Caco-2 (cell line): ENCODE measurements around the gene LTA4H. TPM values are rescaled to one million over a fixed set of nuclear protein-coding genes. Genes with fewer than 3 reads are reported as not detected.

Source experiments
- BruUV-seq: library from RNA; stranded (reverse); fragments of 400-500 nt; replicated peaks from 2 replicates; lab custom pipeline; 2021; lab: Mats Ljungman, UMichigan
- CTCF ChIA-PET: fragments of 300-600 bp; sonication (Branson Sonifier 250); formaldehyde crosslinking; loops from one replicate; lab custom pipeline; 2022; ENCODE audit warnings: antibody characterized with exemption; lab: Charles Lee
- POLR2A ChIA-PET: fragments of 300-600 bp; sonication (Branson Sonifier 250); formaldehyde crosslinking; loops from one replicate; lab custom pipeline; 2022; ENCODE audit warnings: antibody characterized with exemption; lab: Charles Lee
- DNase-seq, 2 experiments: peaks; one replicate each; pipeline versions ENCODE4 v3.0.0 to v3.0.0-alpha.2; 2020 to 2022
- H3K27me3 ChIP-seq: replicated peaks from 2 replicates; pipeline ENCODE4 v1.6.0; 2011; ENCODE audit warnings: low read length; ENCODE audit not compliant: control insufficient read depth, insufficient read depth
- H3K36me3 ChIP-seq: 2 replicates; pipeline ENCODE4 v1.5.1; 2011; ENCODE audit warnings: low read length; ENCODE audit not compliant: control insufficient read depth, insufficient read depth
- H3K4me1 ChIP-seq: fragments of 250-450 bp; sonication (Bioruptor Pico); 2 replicates; pipeline ENCODE4 v1.5.1; 2020; ENCODE audit warnings: mild to moderate bottlenecking
- H3K4me3 ChIP-seq: 2 replicates; pipeline ENCODE4 v1.5.1; 2011; ENCODE audit warnings: low read depth, mild to moderate bottlenecking, control low read depth, low read length
- H3K9me3 ChIP-seq: fragments of 250-450 bp; sonication (Bioruptor Pico); 2 replicates; pipeline ENCODE4 v1.5.1; 2020; ENCODE audit warnings: mild to moderate bottlenecking, moderate library complexity
- H3K27ac Mint-ChIP-seq: one replicate; pipeline ENCODE4 v1.8.0; 2022; ENCODE audit warnings: mixed read lengths; ENCODE audit not compliant: unreplicated experiment
- H3K27me3 Mint-ChIP-seq: one replicate; pipeline ENCODE4 v1.8.0; 2022; ENCODE audit warnings: mixed read lengths; ENCODE audit not compliant: insufficient read depth, unreplicated experiment
- H3K36me3 Mint-ChIP-seq: one replicate; pipeline ENCODE4 v1.8.0; 2022; ENCODE audit warnings: mild to moderate bottlenecking, mixed read lengths; ENCODE audit not compliant: insufficient read depth, unreplicated experiment
- H3K4me1 Mint-ChIP-seq: one replicate; pipeline ENCODE4 v1.8.0; 2022; ENCODE audit warnings: low read depth, mixed read lengths; ENCODE audit not compliant: unreplicated experiment
- H3K4me3 Mint-ChIP-seq: one replicate; pipeline ENCODE4 v1.8.0; 2022; ENCODE audit warnings: mild to moderate bottlenecking, moderate library complexity, mixed read lengths; ENCODE audit not compliant: unreplicated experiment
- H3K9me3 Mint-ChIP-seq: one replicate; pipeline ENCODE4 v1.8.0; 2022; ENCODE audit warnings: mixed read lengths; ENCODE audit not compliant: unreplicated experiment
- intact Hi-C: fragments of 100-400 bp; cut with micrococcal nuclease; formaldehyde crosslinking; loops from one replicate; pipeline ENCODE4 v1.10.0; 2022; ENCODE audit not compliant: unreplicated experiment
- total RNA-seq: library from RNA; stranded (reverse); gene quantifications from 2 replicates; pipeline ENCODE4 v1.2.3, GENCODE V29; 2022
- TF ChIP-seq, protein P1 (sequence below), 2 experiments: fragments of 200-600 bp in 1 of 2; IDR thresholded peaks; 1 replicate in 1 of 2; 2 replicates in 1 of 2; pipeline versions ENCODE4 v1.5.1 to v1.8.0; 2011 to 2022; ENCODE audit warnings: antibody characterized with exemption in 1 of 2, control low read depth in 1 of 2, inconsistent platforms in 1 of 2, low read depth in 1 of 2, low read length in 1 of 2, mild to moderate bottlenecking in 1 of 2, moderate library complexity in 1 of 2; ENCODE audit not compliant: insufficient read depth in 1 of 2, severe bottlenecking in 1 of 2, unreplicated experiment in 1 of 2

Gene LTA4H
- total RNA-seq, 1 experiment from 2014 or later: 56.7 TPM

DNA sequence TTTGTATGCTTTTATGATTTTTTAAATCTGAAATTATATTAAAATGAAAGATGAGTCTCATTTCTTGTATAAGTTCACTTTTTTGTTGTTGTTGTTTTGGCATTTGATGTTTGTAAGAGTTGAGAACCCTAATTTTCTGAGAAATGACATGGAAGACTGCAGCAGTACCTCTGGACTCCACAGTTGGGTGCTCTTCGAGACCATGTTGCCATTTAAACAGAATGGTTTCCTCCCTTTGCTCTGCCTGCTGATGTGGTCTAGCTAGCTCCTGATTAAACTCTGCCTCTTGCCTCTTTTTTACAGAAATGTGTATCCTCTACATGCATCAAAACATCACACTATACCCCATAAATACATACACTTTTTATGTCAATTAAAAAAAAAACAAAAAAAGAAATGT, 5.8 kb upstream of the LTA4H start:
- Mint-ChIP-seq H3K36me3 (no peaks in the 10 kb centered on the region), H3K27me3 (no peaks in the 10 kb centered on the region), H3K4me3 (no peak overlapping the region), H3K9me3 (no peaks in the 10 kb centered on the region), H3K27ac (no peak overlapping the region), H3K4me1 (no peaks in the 10 kb centered on the region)
- DNase-seq: no peak
- Histone ChIP-seq H3K27me3 (no peaks in the 10 kb centered on the region), H3K4me3 (no peak overlapping the region), H3K36me3 (no peaks in the 10 kb centered on the region), H3K4me1 (peaks cover 17% of the 10 kb centered on the region), H3K9me3 (no peaks in the 10 kb centered on the region)
- CTCF ChIA-PET: no interaction called here
- POLR2A ChIA-PET: no interaction called here
- intact Hi-C loops: no loop called here
- TF ChIP-seq, protein P1, sequence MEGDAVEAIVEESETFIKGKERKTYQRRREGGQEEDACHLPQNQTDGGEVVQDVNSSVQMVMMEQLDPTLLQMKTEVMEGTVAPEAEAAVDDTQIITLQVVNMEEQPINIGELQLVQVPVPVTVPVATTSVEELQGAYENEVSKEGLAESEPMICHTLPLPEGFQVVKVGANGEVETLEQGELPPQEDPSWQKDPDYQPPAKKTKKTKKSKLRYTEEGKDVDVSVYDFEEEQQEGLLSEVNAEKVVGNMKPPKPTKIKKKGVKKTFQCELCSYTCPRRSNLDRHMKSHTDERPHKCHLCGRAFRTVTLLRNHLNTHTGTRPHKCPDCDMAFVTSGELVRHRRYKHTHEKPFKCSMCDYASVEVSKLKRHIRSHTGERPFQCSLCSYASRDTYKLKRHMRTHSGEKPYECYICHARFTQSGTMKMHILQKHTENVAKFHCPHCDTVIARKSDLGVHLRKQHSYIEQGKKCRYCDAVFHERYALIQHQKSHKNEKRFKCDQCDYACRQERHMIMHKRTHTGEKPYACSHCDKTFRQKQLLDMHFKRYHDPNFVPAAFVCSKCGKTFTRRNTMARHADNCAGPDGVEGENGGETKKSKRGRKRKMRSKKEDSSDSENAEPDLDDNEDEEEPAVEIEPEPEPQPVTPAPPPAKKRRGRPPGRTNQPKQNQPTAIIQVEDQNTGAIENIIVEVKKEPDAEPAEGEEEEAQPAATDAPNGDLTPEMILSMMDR (IDR thresholded peaks at IDR 0.05; ENCODE audit: insufficient read depth in 1 of 2, low read depth in 1 of 2, low read length in 1 of 2, severe bottlenecking in 1 of 2, unreplicated experiment in 1 of 2): no peak
- no TSS peak for BruUV-seq

DNA sequence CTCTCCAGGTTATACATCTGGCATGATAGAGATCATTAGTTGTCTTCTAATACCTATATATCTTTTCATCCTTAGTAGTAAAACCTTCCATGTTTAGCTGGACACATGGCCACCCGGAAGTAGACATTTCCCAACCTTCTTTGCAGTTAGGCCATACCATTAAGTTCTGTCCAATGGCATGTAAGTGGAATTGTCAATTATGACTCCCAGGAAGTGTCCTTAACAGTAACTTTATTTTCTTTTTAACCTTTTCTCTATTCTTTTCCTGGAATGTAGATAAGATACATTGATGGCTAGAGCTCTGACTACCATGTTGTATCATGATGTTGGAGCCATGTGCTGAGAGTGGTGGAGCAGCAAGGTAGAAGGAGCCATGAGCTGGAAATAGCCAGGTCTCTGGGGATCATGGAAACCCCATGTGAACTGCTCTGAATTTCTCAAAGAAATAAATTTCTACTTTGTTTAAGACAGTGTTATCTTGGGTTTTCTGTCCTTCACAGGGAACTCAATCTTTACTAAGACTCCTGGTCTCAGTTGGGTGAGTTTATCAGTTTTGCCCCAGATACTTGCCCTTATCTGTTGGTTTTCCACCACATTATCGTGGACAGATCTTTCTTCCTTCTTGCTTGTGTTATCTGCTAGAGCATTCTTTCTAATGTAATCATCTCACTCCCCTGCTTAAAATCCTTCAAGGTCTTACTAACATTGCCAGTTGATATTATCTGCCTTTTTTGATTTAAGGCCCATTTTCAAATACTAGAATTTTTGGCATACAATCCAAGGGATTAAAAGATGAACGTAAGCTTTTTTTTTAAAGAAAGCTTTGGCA, 5.1 kb upstream of the LTA4H start:
- no peaks in the 10 kb centered on the region for H3K36me3 ChIP-seq
- DNase-seq: no peak
- ChIA-PET CTCF (no interaction called here), POLR2A (no interaction called here)
- no peaks in the 10 kb centered on the region for H3K4me1 Mint-ChIP-seq
- intact Hi-C loops: no loop called here
- H3K9me3 ChIP-seq: no peaks in the 10 kb centered on the region
- H3K4me3 ChIP-seq: no peak overlapping the region
- H3K4me3 Mint-ChIP-seq: no peak overlapping the region
- BruUV-seq: no TSS peak
- H3K9me3 Mint-ChIP-seq: no peaks in the 10 kb centered on the region
- H3K27ac Mint-ChIP-seq: no peak overlapping the region
- TF ChIP-seq, protein P1 (IDR thresholded peaks at IDR 0.05; ENCODE audit: insufficient read depth in 1 of 2, low read depth in 1 of 2, low read length in 1 of 2, severe bottlenecking in 1 of 2, unreplicated experiment in 1 of 2): no peak
- H3K4me1 ChIP-seq: peaks cover 17% of the 10 kb centered on the region
- H3K27me3 ChIP-seq: no peaks in the 10 kb centered on the region
- H3K27me3 Mint-ChIP-seq: no peaks in the 10 kb centered on the region
- no peaks in the 10 kb centered on the region for H3K36me3 Mint-ChIP-seq

DNA sequence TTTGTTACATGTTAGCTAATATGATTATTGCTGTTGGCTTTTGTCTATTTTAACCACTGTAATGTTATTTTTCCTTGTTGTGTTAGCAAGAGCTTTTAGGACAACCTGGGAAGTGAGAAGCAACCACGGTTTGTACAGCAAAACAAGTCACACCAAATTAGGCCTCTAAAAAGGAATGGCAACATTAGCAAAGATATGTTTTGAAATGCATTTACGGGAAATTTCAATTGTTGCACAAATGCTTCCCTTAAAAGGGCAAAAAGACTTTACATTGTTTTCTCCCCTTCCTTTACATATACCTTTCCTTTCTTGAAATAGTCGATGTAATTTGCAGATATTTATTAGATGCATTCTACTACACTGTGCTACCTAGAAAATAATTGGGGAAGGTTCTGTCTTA, 4.1 kb upstream of the LTA4H start:
- ChIA-PET CTCF (no interaction called here), POLR2A (no interaction called here)
- H3K27ac Mint-ChIP-seq: no peak overlapping the region
- Histone ChIP-seq H3K4me3 (no peak overlapping the region), H3K9me3 (no peaks in the 10 kb centered on the region), H3K36me3 (no peaks in the 10 kb centered on the region), H3K27me3 (no peaks in the 10 kb centered on the region), H3K4me1 (peaks cover 17% of the 10 kb centered on the region)
- DNase-seq: no peak
- no peaks in the 10 kb centered on the region for H3K4me1 Mint-ChIP-seq
- intact Hi-C loops: no loop called here
- TF ChIP-seq, protein P1 (IDR thresholded peaks at IDR 0.05; ENCODE audit: insufficient read depth in 1 of 2, low read depth in 1 of 2, low read length in 1 of 2, severe bottlenecking in 1 of 2, unreplicated experiment in 1 of 2): no peak
- no peaks in the 10 kb centered on the region for H3K36me3 Mint-ChIP-seq
- no peaks in the 10 kb centered on the region for H3K9me3 Mint-ChIP-seq
- H3K4me3 Mint-ChIP-seq: no peak overlapping the region
- no peaks in the 10 kb centered on the region for H3K27me3 Mint-ChIP-seq
- BruUV-seq: no TSS peak
